Measurements from ENCODE around the gene MVB12B.

Gene MVB12B

GRCh38 chr9:126532019-126532462 is 205.4 kb downstream of the MVB12B start:
- no peaks in the 10 kb centered on the region for H3K9me3 ChIP-seq (ENCODE audit: insufficient read depth, low read length)
- peaks cover 24% of the 10 kb centered on the region; the same call in 1 of the 2 replicates for H4K20me1 ChIP-seq (ENCODE audit: insufficient read depth, low read length)
- H2AFZ ChIP-seq (ENCODE audit: low read depth, low read length) = no peak overlapping the region
- no peaks in the 10 kb centered on the region for H3K36me3 ChIP-seq (replicated peaks; ENCODE audit: low read depth, low read length)
- no peak overlapping the region for H3K9ac ChIP-seq (ENCODE audit: low read length)
- H3K4me2 ChIP-seq (ENCODE audit: low read length) = no peak overlapping the region
- TF ChIP-seq EZH2phosphoT487 (IDR thresholded peaks at IDR 0.05; ENCODE audit: low read depth) (no peak), CTCF (IDR thresholded peaks at IDR 0.05; ENCODE audit: low read depth, low read length) (no peak)
- no peak overlapping the region for H3K4me3 ChIP-seq (ENCODE audit: low read length)
- H3K27me3 ChIP-seq (ENCODE audit: low read depth, low read length) = peaks cover 92% of the 10 kb centered on the region
- peaks cover 14% of the 10 kb centered on the region for H3K4me1 ChIP-seq (ENCODE audit: low read length)
- no peak overlapping the region for H3K27ac ChIP-seq (ENCODE audit: low read length)
- no peaks in the 10 kb centered on the region for H3K79me2 ChIP-seq (ENCODE audit: low read length)

GRCh38 chr9:126532489-126532888 is 205.9 kb downstream of the MVB12B start:
- H3K4me2 ChIP-seq (ENCODE audit: low read length) = no peak overlapping the region
- TF ChIP-seq CTCF (IDR thresholded peaks at IDR 0.05; ENCODE audit: low read depth, low read length) (no peak), EZH2phosphoT487 (IDR thresholded peaks at IDR 0.05; ENCODE audit: low read depth) (no peak)
- no peak overlapping the region for H3K27ac ChIP-seq (ENCODE audit: low read length)
- H3K4me3 ChIP-seq (ENCODE audit: low read length) = no peak overlapping the region
- peaks cover 90% of the 10 kb centered on the region for H3K27me3 ChIP-seq (ENCODE audit: low read depth, low read length)
- H2AFZ ChIP-seq (ENCODE audit: low read depth, low read length) = no peak overlapping the region
- no peak overlapping the region for H3K9ac ChIP-seq (ENCODE audit: low read length)
- H3K36me3 ChIP-seq (replicated peaks; ENCODE audit: low read depth, low read length) = no peaks in the 10 kb centered on the region
- H3K79me2 ChIP-seq (ENCODE audit: low read length) = no peaks in the 10 kb centered on the region
- H4K20me1 ChIP-seq (ENCODE audit: insufficient read depth, low read length) = peaks cover 21% of the 10 kb centered on the region; the same call in 1 of the 2 replicates
- H3K9me3 ChIP-seq (ENCODE audit: insufficient read depth, low read length) = no peaks in the 10 kb centered on the region
- H3K4me1 ChIP-seq (ENCODE audit: low read length) = peaks cover 14% of the 10 kb centered on the region

- peaks cover 89% of the 10 kb centered on the region for H3K27me3 ChIP-seq (ENCODE audit: low read depth, low read length)
- H3K27ac ChIP-seq (ENCODE audit: low read length) = no peak overlapping the region
- H4K20me1 ChIP-seq (ENCODE audit: insufficient read depth, low read length) = peaks cover 22% of the 10 kb centered on the region; the same call in 1 of the 2 replicates
- no peak for TF ChIP-seq EZH2phosphoT487 (IDR thresholded peaks at IDR 0.05; ENCODE audit: low read depth)
- TF ChIP-seq CTCF (IDR thresholded peaks at IDR 0.05; ENCODE audit: low read depth, low read length) = no peak
- no peak overlapping the region for H3K9ac ChIP-seq (ENCODE audit: low read length)
- H3K9me3 ChIP-seq (ENCODE audit: insufficient read depth, low read length) = no peaks in the 10 kb centered on the region
- no peaks in the 10 kb centered on the region for H3K79me2 ChIP-seq (ENCODE audit: low read length)
- H3K36me3 ChIP-seq (replicated peaks; ENCODE audit: low read depth, low read length) = no peaks in the 10 kb centered on the region
- H3K4me2 ChIP-seq (ENCODE audit: low read length) = peak overlapping the region; percentile 71
- H3K4me1 ChIP-seq (ENCODE audit: low read length) = peaks cover 14% of the 10 kb centered on the region
- H3K4me3 ChIP-seq (ENCODE audit: low read length) = peak overlapping the region; percentile 46
- H2AFZ ChIP-seq (ENCODE audit: low read depth, low read length) = no peak overlapping the region
Measured at GRCh38 chr9:126532951-126533925, 206.6 kb downstream of the MVB12B start.

GRCh38 chr9:126533926-126534310 is 207.3 kb downstream of the MVB12B start:
- Histone ChIP-seq H3K9me3 (ENCODE audit: insufficient read depth, low read length) (no peaks in the 10 kb centered on the region), H2AFZ (ENCODE audit: low read depth, low read length) (no peak overlapping the region), H3K27ac (ENCODE audit: low read length) (no peak overlapping the region), H3K79me2 (ENCODE audit: low read length) (no peaks in the 10 kb centered on the region), H3K4me1 (ENCODE audit: low read length) (peaks cover 14% of the 10 kb centered on the region), H4K20me1 (ENCODE audit: insufficient read depth, low read length) (peaks cover 22% of the 10 kb centered on the region; the same call in 1 of the 2 replicates), H3K36me3 (replicated peaks; ENCODE audit: low read depth, low read length) (no peaks in the 10 kb centered on the region), H3K9ac (ENCODE audit: low read length) (no peak overlapping the region), H3K4me2 (ENCODE audit: low read length) (peak overlapping the region; percentile 71), H3K4me3 (ENCODE audit: low read length) (peak overlapping the region; percentile 46), H3K27me3 (ENCODE audit: low read depth, low read length) (peaks cover 88% of the 10 kb centered on the region)
- no peak for TF ChIP-seq EZH2phosphoT487 (IDR thresholded peaks at IDR 0.05; ENCODE audit: low read depth)
- TF ChIP-seq CTCF (IDR thresholded peaks at IDR 0.05; ENCODE audit: low read depth, low read length) = no peak

All from OCI-LY3 (cell line).